GM12878 (cell line): ENCODE data around the gene TEKT5.

Source experiments
- MXI1 ChIP-seq: fragments of 150-350 bp; IDR thresholded peaks from 2 replicates; pipeline ENCODE4 v1.6.1; 2011; ENCODE audit warnings: low read depth, mild to moderate bottlenecking, inconsistent platforms, low read length, improper control_type of control experiment
- NFYB ChIP-seq: IDR thresholded peaks from 2 replicates; pipeline ENCODE4 v1.6.1; 2011; ENCODE audit warnings: low read depth, mild to moderate bottlenecking, low read length, improper control_type of control experiment, moderate library complexity; ENCODE audit not compliant: insufficient read depth
- POLR2A ChIP-seq: IDR thresholded peaks from 2 replicates; pipeline ENCODE4 v1.6.1; 2011; ENCODE audit warnings: low read depth, mild to moderate bottlenecking, low read length
- SMC3 ChIP-seq: IDR thresholded peaks from 2 replicates; pipeline ENCODE4 v1.6.1; 2011; ENCODE audit warnings: low read length, improper control_type of control experiment, borderline replicate concordance

GRCh38 chr16:10679921-10680320, 14.8 kb downstream of the TEKT5 start:
- no peak for TF ChIP-seq POLR2A
- no peak for TF ChIP-seq MXI1
- no peak for TF ChIP-seq NFYB
- no peak for TF ChIP-seq SMC3
